SJCRH30 (cell line): ENCODE measurements around the gene CFAP410. TPM values are rescaled to one million over a fixed set of nuclear protein-coding genes. Genes with fewer than 3 reads are reported as not detected.

Experiments used
- DNase-seq, 2 experiments: peaks; one replicate each; pipeline ENCODE4 v3.0.0-alpha.2; 2015 to 2020
- H3K27ac ChIP-seq: fragments of 250-450 bp; sonication (Bioruptor Pico); 2 replicates; pipeline ENCODE4 v1.5.1; 2020; ENCODE audit warnings: mild to moderate bottlenecking, moderate library complexity
- H3K27me3 ChIP-seq: fragments of 250-450 bp; sonication (Bioruptor Pico); 2 replicates; pipeline ENCODE4 v1.5.1; 2020; ENCODE audit warnings: mild to moderate bottlenecking, moderate library complexity
- H3K36me3 ChIP-seq: fragments of 250-450 bp; sonication (Bioruptor Pico); 2 replicates; pipeline ENCODE4 v1.5.1; 2020; ENCODE audit warnings: mild to moderate bottlenecking, moderate library complexity
- H3K4me1 ChIP-seq: fragments of 250-450 bp; sonication (Bioruptor Pico); 2 replicates; pipeline ENCODE4 v1.5.1; 2020; ENCODE audit warnings: mild to moderate bottlenecking, moderate library complexity
- H3K4me3 ChIP-seq: fragments of 250-450 bp; sonication (Bioruptor Pico); 2 replicates; pipeline ENCODE4 v1.5.1; 2020; ENCODE audit warnings: mild to moderate bottlenecking, moderate library complexity
- H3K9me3 ChIP-seq: fragments of 250-450 bp; sonication (Bioruptor Pico); replicated peaks from 2 replicates; pipeline ENCODE4 v1.5.1; 2020; ENCODE audit warnings: mild to moderate bottlenecking, moderate library complexity
- total RNA-seq: library from RNA; depleted of rRNA; stranded (reverse); fragments of >200 nt; shearing (Covaris generic); gene quantifications from 2 replicates; pipeline ENCODE4 v1.2.3, GENCODE V29; 2014

CFAP410 gene
- total RNA-seq, 1 experiment from 2014 or later, result 7.5 TPM

- peaks cover 4% of the 10 kb centered on the region for H3K4me1 ChIP-seq
- H3K4me3 ChIP-seq, result no peak overlapping the region
- DNase-seq, result no peak
Measured at GRCh38 chr21:44360159-44360558, 21.0 kb upstream of the CFAP410 start.

DNA sequence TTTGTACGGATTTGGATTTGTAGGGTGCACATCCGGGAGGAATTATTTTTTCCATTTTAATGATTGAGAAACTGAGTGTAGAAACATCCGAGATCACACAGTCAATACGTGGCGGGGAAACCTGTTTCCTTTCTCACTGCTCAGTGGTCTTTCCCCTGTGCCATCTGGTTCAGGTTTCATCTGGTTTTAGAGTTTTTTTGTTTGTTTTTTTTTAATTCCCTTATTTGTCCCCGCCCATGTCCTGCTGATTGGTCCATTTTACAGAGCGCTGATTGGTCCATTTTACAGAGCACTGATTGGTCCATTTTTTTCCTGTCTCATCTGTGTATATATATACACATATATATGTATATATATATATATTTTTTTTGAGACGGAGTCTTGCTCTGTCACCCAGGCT, 20.2 kb upstream of the CFAP410 start:
- no peaks in the 10 kb centered on the region for H3K27me3 ChIP-seq
- no peaks in the 10 kb centered on the region for H3K36me3 ChIP-seq
- no peak for DNase-seq
- no peak overlapping the region for H3K4me3 ChIP-seq
- H3K9me3 ChIP-seq, result peaks cover 3% of the 10 kb centered on the region; the same call in 1 of the 2 replicates
- H3K4me1 ChIP-seq, result peaks cover 8% of the 10 kb centered on the region
- no peak overlapping the region for H3K27ac ChIP-seq

More at GRCh38 chr21:44360159-44360558, 21.0 kb upstream of the CFAP410 start:
- Histone ChIP-seq H3K9me3 (peaks cover 3% of the 10 kb centered on the region; the same call in 1 of the 2 replicates), H3K27me3 (no peaks in the 10 kb centered on the region), H3K36me3 (no peaks in the 10 kb centered on the region), H3K27ac (no peak overlapping the region)

GRCh38 chr21:44357064-44357837, 18.1 kb upstream of the CFAP410 start:
- peak; percentile 38 to 60 for DNase-seq
- no peak overlapping the region for H3K4me3 ChIP-seq
- H3K36me3 ChIP-seq, result no peaks in the 10 kb centered on the region
- H3K27me3 ChIP-seq, result no peaks in the 10 kb centered on the region
- no peaks in the 10 kb centered on the region for H3K9me3 ChIP-seq
- H3K27ac ChIP-seq, result no peak overlapping the region
- peaks cover 8% of the 10 kb centered on the region for H3K4me1 ChIP-seq

DNA sequence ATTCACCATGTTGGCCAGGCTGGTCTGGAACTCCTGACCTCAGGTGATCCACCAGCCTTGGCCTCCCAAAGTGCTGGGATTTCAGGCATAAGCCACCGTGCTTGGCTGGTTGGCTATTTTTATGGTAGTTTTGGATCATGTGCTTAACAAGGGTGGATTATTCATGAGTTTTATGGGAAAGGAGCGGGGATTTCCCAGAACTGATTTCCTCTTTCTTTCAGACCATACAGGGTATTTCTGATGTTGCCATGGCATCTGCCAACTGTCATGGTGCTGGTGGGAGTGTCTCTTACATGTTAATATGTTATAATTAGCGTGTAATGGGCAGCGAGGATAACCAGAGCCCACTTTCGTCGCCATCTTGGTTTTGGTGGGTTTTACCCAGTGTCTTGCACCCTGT, 17.4 kb upstream of the CFAP410 start:
- DNase-seq, result no peak
- H3K4me1 ChIP-seq, result peaks cover 8% of the 10 kb centered on the region
- H3K27me3 ChIP-seq, result no peaks in the 10 kb centered on the region
- H3K27ac ChIP-seq, result no peak overlapping the region
- no peaks in the 10 kb centered on the region for H3K36me3 ChIP-seq
- H3K4me3 ChIP-seq, result no peak overlapping the region
- no peaks in the 10 kb centered on the region for H3K9me3 ChIP-seq

- Histone ChIP-seq H3K27me3 (no peaks in the 10 kb centered on the region), H3K27ac (peak overlapping the region; percentile 57), H3K4me3 (no peak overlapping the region), H3K9me3 (no peaks in the 10 kb centered on the region), H3K36me3 (no peaks in the 10 kb centered on the region), H3K4me1 (peaks cover 8% of the 10 kb centered on the region)
- DNase-seq, result peak; percentile 28 to 43
Measured at GRCh38 chr21:44356160-44356559, 17.0 kb upstream of the CFAP410 start.

GRCh38 chr21:44354775-44355771, 15.9 kb upstream of the CFAP410 start:
- Histone ChIP-seq H3K9me3 (no peaks in the 10 kb centered on the region), H3K36me3 (no peaks in the 10 kb centered on the region), H3K4me3 (no peak overlapping the region), H3K27me3 (no peaks in the 10 kb centered on the region), H3K27ac (peak overlapping the region; percentile 57), H3K4me1 (peaks cover 8% of the 10 kb centered on the region)
- DNase-seq, result peak; percentile 87 to 94

DNA sequence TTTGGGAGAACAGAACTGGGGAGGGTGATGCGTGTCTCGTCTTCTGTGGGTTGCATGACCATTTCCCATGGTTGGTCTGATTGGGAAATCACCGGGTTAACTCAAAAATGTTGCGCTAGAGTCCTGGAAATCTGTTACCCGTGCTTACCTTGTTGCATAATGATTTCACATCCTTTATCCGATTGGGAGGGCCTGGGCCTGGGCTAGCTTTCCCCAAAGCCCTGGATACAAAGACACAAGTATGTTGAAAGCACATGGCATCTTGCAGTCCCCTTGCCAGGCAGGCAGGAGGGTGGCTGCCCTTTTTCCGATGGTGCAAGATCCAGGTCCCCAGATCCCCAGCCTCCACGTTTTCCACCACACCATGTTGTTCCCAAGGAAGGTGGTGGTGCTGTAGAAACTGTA, 14.8 kb upstream of the CFAP410 start:
- H3K27me3 ChIP-seq, result no peaks in the 10 kb centered on the region
- H3K4me3 ChIP-seq, result no peak overlapping the region
- no peak overlapping the region for H3K27ac ChIP-seq

DNA sequence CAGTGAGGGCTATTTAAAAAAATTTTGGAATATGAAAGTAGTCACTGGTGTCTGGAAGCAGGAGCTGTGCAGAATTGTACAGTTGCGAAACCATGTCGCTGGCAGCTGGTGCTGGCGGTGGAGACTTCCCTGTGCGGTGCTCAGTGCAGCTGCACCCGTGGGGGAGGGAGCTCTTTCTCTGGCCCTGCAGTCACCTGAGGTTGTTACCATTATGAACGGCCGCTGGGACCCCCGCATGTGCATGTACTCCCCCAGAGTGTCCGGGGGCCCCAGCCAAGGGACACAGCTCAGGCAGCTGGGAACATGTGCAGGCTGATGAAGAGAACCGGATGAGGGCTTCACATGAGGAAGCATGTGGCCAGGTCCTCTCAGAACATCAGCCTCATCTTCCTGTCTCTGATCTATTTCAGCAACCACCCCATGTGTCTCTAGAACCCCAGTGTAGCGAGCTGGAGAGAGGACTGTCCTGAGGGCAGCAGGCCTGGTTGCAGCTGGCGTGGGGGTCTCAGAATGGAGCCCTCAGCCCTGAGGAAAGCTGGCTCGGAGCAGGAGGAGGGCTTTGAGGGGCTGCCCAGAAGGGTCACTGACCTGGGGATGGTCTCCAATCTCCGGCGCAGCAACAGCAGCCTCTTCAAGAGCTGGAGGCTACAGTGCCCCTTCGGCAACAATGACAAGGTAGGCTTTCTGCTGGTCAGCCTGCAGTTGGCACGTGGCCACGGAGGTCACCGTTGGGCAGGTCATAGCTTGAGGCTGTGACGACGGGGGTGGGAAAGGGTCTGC, 14.2 kb upstream of the CFAP410 start, which contains the start of gene TRPM2:
Gene TRPM2 (plus strand): TSS at position 431 of the 780 bp plus-strand sequence. CDS start 80 bp downstream, at position 511.
- Histone ChIP-seq H3K4me1 (peaks cover 8% of the 10 kb centered on the region), H3K4me3 (no peak within 1 kb of the TSS), H3K27ac (no peak within 1 kb of the TSS), H3K27me3 (no peaks in the 10 kb centered on the region), H3K9me3 (no peaks in the 10 kb centered on the region), H3K36me3 (no peaks in the 10 kb centered on the region)
- DNase-seq, result no peak

More for the DNA sequence above, 14.8 kb upstream of the CFAP410 start:
- no peaks in the 10 kb centered on the region for H3K9me3 ChIP-seq
- H3K4me1 ChIP-seq, result peaks cover 8% of the 10 kb centered on the region
- H3K36me3 ChIP-seq, result no peaks in the 10 kb centered on the region
- DNase-seq, result no peak

GRCh38 chr21:44352253-44352860, 13.2 kb upstream of the CFAP410 start:
- Histone ChIP-seq H3K4me1 (peaks cover 11% of the 10 kb centered on the region), H3K9me3 (no peaks in the 10 kb centered on the region), H3K27me3 (no peaks in the 10 kb centered on the region), H3K36me3 (no peaks in the 10 kb centered on the region), H3K27ac (no peak overlapping the region), H3K4me3 (no peak overlapping the region)
- DNase-seq, result no peak

DNA sequence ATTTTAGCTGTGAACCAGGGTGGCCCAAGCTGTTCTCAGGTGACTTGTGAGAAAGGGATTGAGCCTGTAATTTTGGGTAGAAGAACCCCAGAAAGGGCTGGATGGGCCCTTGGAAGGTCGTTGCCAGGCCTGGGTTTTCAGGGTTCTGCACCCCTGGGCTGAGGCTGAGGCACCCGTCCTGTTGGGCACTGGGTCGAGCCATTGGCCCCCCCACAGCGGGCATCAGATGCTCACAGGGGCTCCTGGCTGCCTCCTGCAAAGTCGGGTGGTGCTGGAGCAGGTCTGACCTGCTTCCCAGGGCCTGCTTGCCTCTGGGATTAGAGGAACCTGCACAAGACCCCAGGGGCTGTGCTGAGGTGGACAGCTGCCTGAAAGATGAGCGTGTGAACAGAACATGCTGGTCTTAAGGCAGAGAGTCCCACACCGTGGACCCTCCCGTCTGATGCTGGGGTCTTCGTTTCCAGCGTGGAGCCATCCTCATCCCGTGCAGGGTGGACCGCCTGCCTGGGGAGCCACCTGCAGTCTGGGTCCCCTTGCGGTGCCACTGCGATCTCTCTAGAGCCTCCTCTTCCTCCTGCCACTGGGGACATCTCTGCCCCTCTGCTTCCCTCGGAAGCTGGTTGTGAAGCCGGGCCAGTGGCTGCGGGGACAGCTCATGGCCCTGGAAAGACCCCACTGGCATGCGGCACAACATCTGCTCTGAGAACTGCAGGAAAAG, 12.5 kb upstream of the CFAP410 start:
- no peaks in the 10 kb centered on the region for H3K27me3 ChIP-seq
- DNase-seq, result no peak
- H3K36me3 ChIP-seq, result no peaks in the 10 kb centered on the region
- H3K27ac ChIP-seq, result no peak overlapping the region
- no peak overlapping the region for H3K4me3 ChIP-seq
- H3K4me1 ChIP-seq, result peaks cover 11% of the 10 kb centered on the region
- no peaks in the 10 kb centered on the region for H3K9me3 ChIP-seq

DNA sequence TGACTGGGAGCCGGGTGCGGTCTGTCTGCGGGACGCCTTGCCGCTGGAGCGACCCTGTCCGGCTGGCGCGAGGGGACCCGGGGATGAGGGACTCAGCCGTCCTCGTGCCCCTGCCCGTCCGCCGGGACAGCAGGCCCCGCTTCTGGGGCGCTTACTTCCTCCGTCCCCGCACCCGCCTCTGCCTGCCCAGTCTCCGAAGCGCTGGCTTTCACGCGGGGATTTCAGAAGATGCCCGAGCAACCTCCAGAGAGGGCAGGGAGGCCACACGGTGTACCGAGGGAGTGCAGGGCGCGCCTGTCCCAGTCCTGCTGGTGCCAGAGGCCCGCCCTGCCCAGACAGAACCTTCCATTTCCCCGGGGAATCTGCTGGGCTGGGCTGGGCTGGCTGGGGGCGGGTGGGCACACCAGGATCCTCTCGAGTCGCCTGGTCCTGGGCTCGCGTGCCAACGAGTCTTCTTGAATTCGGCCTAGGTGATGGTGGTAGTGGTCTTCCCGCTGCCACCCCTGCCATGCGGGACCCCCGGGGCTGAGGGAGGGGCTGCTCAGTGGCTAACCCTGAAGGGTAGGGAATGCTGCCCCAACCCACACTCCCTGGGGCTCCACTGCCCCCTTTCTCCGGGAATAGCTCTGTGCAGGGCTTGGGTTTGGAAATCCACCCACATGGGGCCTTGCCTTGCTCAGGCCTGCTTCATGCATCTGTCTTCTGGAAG, 11.7 kb upstream of the CFAP410 start:
- no peak overlapping the region for H3K4me3 ChIP-seq
- no peaks in the 10 kb centered on the region for H3K27me3 ChIP-seq
- DNase-seq, result no peak
- H3K27ac ChIP-seq, result no peak overlapping the region
- H3K4me1 ChIP-seq, result peaks cover 11% of the 10 kb centered on the region
- no peaks in the 10 kb centered on the region for H3K9me3 ChIP-seq
- H3K36me3 ChIP-seq, result no peaks in the 10 kb centered on the region

DNA sequence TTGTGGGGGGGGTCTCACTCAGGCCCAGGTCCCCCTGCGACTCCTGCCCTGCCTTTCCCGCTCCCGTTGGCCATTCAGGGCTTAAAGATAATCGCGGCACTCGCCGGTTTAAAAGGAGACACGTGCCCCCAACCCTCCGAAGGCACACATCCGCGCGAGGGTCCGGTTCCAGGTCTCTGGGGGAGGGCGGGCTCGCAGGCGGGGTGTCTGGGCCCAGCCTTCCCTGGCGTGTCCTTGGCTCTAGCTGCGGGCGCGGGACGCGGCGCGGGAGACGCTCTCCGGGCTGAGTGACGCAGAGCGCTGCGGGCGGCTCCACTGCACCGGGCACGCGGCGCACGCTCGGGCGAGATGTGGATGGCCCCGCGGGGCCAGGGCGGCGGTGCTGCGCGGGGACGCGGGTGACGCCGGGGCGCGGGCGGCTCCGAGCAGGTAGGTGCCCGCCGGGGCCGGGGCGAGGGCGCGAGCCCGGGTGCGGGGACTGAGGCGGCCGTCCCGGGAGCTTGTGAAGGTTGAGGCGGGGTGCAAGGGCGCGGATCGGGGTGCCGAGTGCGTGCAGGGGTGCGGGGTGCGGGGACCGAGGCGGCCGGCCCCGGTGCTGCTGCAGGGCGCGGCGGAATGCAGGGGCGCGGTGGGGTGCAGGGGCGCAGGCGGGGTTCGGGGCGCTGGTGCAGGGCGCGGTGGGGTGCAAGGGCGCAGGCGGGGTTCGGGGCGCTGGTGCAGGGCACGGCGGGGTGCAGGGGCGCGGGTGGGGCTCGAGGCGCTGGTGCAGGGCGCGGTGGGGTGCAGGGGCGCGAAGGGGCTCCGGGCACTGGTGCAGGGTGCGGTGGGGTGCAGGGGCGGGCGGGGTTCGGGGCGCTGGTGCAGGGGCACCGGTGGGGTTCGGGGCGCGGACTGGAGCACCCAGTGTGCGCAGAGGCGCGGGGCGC, 10.9 kb upstream of the CFAP410 start:
- Histone ChIP-seq H3K4me1 (peaks cover 7% of the 10 kb centered on the region), H3K27ac (no peak overlapping the region), H3K4me3 (no peak overlapping the region), H3K36me3 (no peaks in the 10 kb centered on the region), H3K9me3 (no peaks in the 10 kb centered on the region), H3K27me3 (no peaks in the 10 kb centered on the region)
- DNase-seq, result no peak
